CD4-positive, CD25-positive, alpha-beta regulatory T cell (primary cell): Measurements from ENCODE around the gene PRL. TPM values are rescaled to one million over a fixed set of nuclear protein-coding genes. Genes with fewer than 3 reads are reported as not detected.
A peak's percentile ranks its signal among the peaks of the same experiment; 100 is the strongest.

Source experiments
- ATAC-seq, 2 donors: fragments of 150-1000 bp; cut with Tn5 transposase; one replicate each; pipeline ENCODE4 v1.10.0; 2021; ENCODE audit warnings: low read depth in 2 of 2, moderate number of reproducible peaks in 2 of 2, moderate library complexity in 1 of 2
- DNase-seq, 3 donors: peaks; one replicate each; pipeline versions ENCODE4 v3.0.0 to v3.0.0-alpha.2; 2012 to 2022; ENCODE audit warnings: mixed read lengths in 1 of 3
- H3K27ac ChIP-seq: one replicate; pipeline ENCODE4 v1.7.0; 2013; ENCODE audit warnings: mild to moderate bottlenecking, low read length; ENCODE audit not compliant: insufficient read depth, poor library complexity, severe bottlenecking
- H3K27me3 ChIP-seq: one replicate; pipeline ENCODE4 v1.7.0; 2013; ENCODE audit warnings: low read length; ENCODE audit not compliant: control insufficient read depth, insufficient read depth
- H3K36me3 ChIP-seq: one replicate; pipeline ENCODE4 v1.7.0; 2013; ENCODE audit warnings: mild to moderate bottlenecking, low read length, moderate library complexity; ENCODE audit not compliant: control insufficient read depth, insufficient read depth
- H3K4me1 ChIP-seq: 2 replicates; pipeline ENCODE4 v1.7.0; 2013; ENCODE audit warnings: mild to moderate bottlenecking, low read length; ENCODE audit not compliant: insufficient read depth, control insufficient read depth, poor library complexity, severe bottlenecking
- H3K4me3 ChIP-seq: one replicate; pipeline ENCODE4 v1.7.0; 2013; ENCODE audit warnings: low read depth, mild to moderate bottlenecking, low read length, moderate library complexity
- H3K9me3 ChIP-seq, 2 experiments: 1 replicate in 1 of 2; 2 replicates in 1 of 2; pipeline ENCODE4 v1.7.0; 2013; ENCODE audit warnings: low read length in 2 of 2, mild to moderate bottlenecking in 1 of 2, moderate library complexity in 1 of 2; ENCODE audit not compliant: control insufficient read depth in 2 of 2
- H3K27ac Mint-ChIP-seq, 3 donors: one replicate each; pipeline ENCODE4 v1.8.0; 2020 to 2022; ENCODE audit warnings: mild to moderate bottlenecking in 3 of 3, mixed read lengths in 3 of 3, moderate library complexity in 2 of 3
- H3K27me3 Mint-ChIP-seq: one replicate; pipeline ENCODE4 v1.8.0; 2022; ENCODE audit warnings: mild to moderate bottlenecking, mixed read lengths
- H3K36me3 Mint-ChIP-seq: one replicate; pipeline ENCODE4 v1.8.0; 2020; ENCODE audit warnings: mixed read lengths
- H3K4me1 Mint-ChIP-seq, 4 donors: one replicate each; pipeline ENCODE4 v1.8.0; 2020 to 2022; ENCODE audit warnings: mixed read lengths in 4 of 4, mild to moderate bottlenecking in 1 of 4
- H3K4me3 Mint-ChIP-seq, 4 donors: one replicate each; pipeline ENCODE4 v1.8.0; 2020 to 2022; ENCODE audit warnings: mild to moderate bottlenecking in 4 of 4, mixed read lengths in 4 of 4, moderate library complexity in 3 of 4
- H3K9me3 Mint-ChIP-seq, 7 donors: one replicate each; pipeline ENCODE4 v1.8.0; 2020 to 2022; ENCODE audit warnings: mixed read lengths in 7 of 7, mild to moderate bottlenecking in 3 of 7, moderate library complexity in 2 of 7
- polyA plus RNA-seq, 4 donors: library from polyadenylated mRNA; unstranded; fragments of 300-500 nt; fragmentation: Illumina TruSeq; gene quantifications; one replicate each; pipeline ENCODE4 v1.2.3, GENCODE V29; 2021
- total RNA-seq: library from RNA; stranded (reverse); gene quantifications from one replicate; pipeline ENCODE4 v1.2.3, GENCODE V29; 2022

Gene PRL
- total and polyA plus RNA-seq, 5 donors from 2014 or later = 0.13 TPM; not detected in 4

DNA sequence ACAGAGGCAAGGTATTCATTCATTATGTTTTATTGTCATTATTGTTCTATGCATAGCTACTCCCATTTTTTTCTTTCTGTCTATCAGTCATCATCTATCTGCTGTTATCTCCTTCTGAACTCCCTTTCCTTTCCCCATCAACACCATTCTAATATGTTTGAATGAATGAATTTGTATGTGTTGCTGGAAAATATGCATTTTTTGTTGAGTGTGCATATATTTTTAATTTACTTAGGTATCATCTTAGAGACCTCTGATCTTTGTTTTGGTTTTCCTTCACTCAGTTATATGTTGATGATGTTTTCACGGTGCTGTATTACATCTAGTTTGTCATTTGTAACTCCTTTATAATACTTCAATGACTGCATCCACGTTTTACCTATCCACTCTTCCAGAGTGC is 12.1 kb upstream of the PRL start:
- no peaks in the 10 kb centered on the region for H3K4me1 ChIP-seq
- Mint-ChIP-seq H3K27me3 (no peaks in the 10 kb centered on the region), H3K9me3 (peaks cover 0 to 32% (median 7%) of the 10 kb centered on the region in 7 donors), H3K36me3 (no peaks in the 10 kb centered on the region), H3K27ac (no peak overlapping the region), H3K4me3 (no peak overlapping the region), H3K4me1 (no peaks in the 10 kb centered on the region)
- H3K27me3 ChIP-seq = no peaks in the 10 kb centered on the region
- ATAC-seq = no peak
- H3K27ac ChIP-seq = no peak overlapping the region
- H3K9me3 ChIP-seq = peaks cover 2 to 3% of the 10 kb centered on the region in 2 experiments
- no peak overlapping the region for H3K4me3 ChIP-seq
- no peaks in the 10 kb centered on the region for H3K36me3 ChIP-seq
- no peak for DNase-seq

DNA sequence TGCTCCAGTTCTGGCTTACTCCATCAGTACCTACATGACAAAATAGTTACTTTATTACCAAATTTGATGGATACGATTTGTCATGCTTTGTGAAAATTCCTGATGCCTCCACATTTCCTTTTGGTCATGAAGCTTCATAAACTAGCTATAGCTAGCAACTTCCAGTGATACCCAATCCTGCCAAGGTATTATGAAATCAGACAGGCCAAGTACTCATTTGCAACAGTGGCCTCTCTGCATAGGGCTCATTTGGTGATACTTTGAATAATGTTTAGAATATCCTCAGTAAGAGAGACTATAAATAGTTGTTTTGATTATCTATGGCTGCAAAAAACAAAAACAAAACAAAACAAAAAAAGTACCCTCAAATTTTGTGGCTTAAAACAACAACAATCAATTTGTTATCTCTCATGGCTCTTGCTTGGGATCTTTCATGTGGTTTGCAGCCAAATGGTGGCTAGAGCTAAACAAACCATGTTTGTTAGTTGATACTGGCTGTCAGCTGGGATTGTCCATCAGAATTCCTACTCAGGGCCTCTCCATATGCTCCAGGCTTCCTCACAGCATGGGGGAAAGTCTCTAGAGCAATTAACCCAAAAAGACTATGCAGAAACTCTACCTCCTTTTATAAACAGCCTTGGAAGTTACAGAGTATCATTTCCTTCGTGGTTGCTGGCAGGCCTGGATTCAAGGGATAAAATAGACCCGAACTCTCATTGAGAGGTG is 10.1 kb upstream of the PRL start:
- Mint-ChIP-seq H3K27me3 (no peaks in the 10 kb centered on the region), H3K4me3 (no peak overlapping the region), H3K4me1 (no peaks in the 10 kb centered on the region), H3K9me3 (peaks cover 0 to 25% (median 4%) of the 10 kb centered on the region in 7 donors), H3K27ac (no peak overlapping the region), H3K36me3 (no peaks in the 10 kb centered on the region)
- no peaks in the 10 kb centered on the region for H3K36me3 ChIP-seq
- DNase-seq (no peak), ATAC-seq (no peak)
- no peak overlapping the region for H3K27ac ChIP-seq
- no peaks in the 10 kb centered on the region for H3K4me1 ChIP-seq
- H3K9me3 ChIP-seq = peaks cover 2 to 3% of the 10 kb centered on the region in 2 experiments
- H3K27me3 ChIP-seq = no peaks in the 10 kb centered on the region
- no peak overlapping the region for H3K4me3 ChIP-seq

DNA sequence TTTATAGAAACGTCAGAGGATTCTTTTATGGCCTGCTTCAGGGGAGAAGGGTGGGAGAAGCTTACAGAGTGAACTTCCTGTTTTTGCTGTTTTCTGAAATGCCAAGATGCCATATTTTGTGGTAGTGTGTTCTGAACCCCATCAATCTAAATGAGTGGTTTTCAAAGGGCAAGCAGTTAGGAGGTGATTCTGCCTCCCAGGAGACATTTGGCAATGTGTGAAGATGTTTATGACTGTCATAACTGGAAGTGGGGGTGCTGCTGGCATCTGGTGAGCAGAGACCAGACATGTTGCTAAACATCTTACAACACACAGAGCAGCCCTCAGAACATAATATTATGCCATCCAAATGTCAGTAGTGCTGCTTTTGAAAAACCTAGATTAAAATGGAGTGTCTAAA is 6.0 kb upstream of the PRL start:
- Mint-ChIP-seq H3K4me3 (no peak overlapping the region), H3K27ac (no peak overlapping the region), H3K9me3 (peaks cover 0 to 4% (median 0%) of the 10 kb centered on the region in 7 donors), H3K27me3 (no peaks in the 10 kb centered on the region), H3K4me1 (no peaks in the 10 kb centered on the region), H3K36me3 (no peaks in the 10 kb centered on the region)
- Histone ChIP-seq H3K4me3 (no peak overlapping the region), H3K36me3 (no peaks in the 10 kb centered on the region), H3K9me3 (no peaks in the 10 kb centered on the region), H3K27ac (no peak overlapping the region), H3K27me3 (no peaks in the 10 kb centered on the region), H3K4me1 (no peaks in the 10 kb centered on the region)
- ATAC-seq (no peak), DNase-seq (no peak)

DNA sequence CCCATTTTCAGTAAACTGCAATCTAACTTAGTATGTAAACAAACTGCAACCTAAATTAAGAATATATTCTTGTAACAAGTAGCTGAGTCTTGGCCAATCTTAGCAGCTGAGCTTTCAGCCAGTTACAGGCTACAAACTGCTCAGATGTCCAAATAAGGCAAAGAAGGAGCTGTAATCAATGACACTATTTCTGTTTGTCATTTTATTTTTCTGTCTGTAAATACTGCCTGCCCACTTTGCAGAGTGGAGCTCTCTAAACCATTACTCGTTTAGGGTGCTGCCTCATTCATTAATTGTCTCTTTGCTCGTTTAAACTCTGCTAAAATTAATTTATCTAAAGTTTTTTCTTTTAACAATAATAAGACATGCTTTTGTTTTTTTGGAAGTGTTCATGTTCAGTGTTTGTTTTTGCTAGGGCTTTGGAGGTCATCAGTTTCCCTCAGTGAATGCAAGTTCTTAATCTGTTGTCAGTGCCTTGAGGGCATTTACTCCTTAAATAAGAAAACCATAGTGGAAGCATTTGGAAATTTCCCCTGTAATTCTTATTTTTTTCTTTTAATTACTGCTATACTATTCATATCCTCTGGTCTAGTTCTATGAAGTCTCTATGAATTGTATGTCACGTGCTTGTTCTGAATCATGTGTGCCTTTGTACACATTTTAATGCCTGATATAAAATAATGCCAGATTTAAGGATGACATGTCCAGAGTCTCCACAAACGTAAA is 3.6 kb upstream of the PRL start:
- Mint-ChIP-seq H3K36me3 (no peaks in the 10 kb centered on the region), H3K27ac (no peak overlapping the region), H3K9me3 (peaks cover 0 to 8% (median 3%) of the 10 kb centered on the region in 7 donors), H3K27me3 (no peaks in the 10 kb centered on the region), H3K4me3 (no peak overlapping the region), H3K4me1 (no peaks in the 10 kb centered on the region)
- Histone ChIP-seq H3K4me1 (no peaks in the 10 kb centered on the region), H3K4me3 (no peak overlapping the region), H3K27me3 (no peaks in the 10 kb centered on the region), H3K27ac (no peak overlapping the region), H3K9me3 (no peaks in the 10 kb centered on the region), H3K36me3 (no peaks in the 10 kb centered on the region)
- DNase-seq (no peak), ATAC-seq (no peak)

DNA sequence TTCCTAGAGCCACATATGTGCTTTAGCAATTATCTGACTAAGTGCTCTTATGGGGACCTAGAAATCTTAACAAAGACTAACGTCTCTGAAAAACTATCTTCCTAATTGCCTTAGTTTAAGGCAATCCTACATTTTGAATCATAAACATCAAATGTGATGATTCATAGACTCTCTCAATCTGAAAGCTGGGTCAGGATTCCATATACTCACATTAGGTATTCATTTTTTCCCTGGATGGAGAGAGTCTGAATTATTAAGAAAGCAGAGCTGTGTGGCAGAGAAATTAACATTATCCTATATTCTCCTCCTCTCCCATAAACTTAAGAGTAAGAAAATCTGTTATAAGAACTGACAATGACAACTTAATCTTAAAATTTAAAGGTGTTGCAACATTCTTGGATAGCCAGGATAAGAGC is 1.6 kb upstream of the PRL start:
- Histone ChIP-seq H3K4me1 (no peaks in the 10 kb centered on the region), H3K27me3 (no peaks in the 10 kb centered on the region), H3K36me3 (no peaks in the 10 kb centered on the region), H3K4me3 (no peak overlapping the region), H3K27ac (no peak overlapping the region), H3K9me3 (no peaks in the 10 kb centered on the region)
- ATAC-seq (no peak), DNase-seq (no peak)
- H3K9me3 Mint-ChIP-seq = peaks cover 0 to 8% (median 1%) of the 10 kb centered on the region in 7 donors
- no peak overlapping the region for H3K27ac Mint-ChIP-seq
- H3K27me3 Mint-ChIP-seq = no peaks in the 10 kb centered on the region
- H3K36me3 Mint-ChIP-seq = no peaks in the 10 kb centered on the region
- no peaks in the 10 kb centered on the region for H3K4me1 Mint-ChIP-seq
- no peak overlapping the region for H3K4me3 Mint-ChIP-seq

GRCh38 chr6:22296067-22296466 is 769 bp downstream of the PRL start:
- Histone ChIP-seq H3K27ac (no peak overlapping the region), H3K27me3 (no peaks in the 10 kb centered on the region), H3K4me1 (no peaks in the 10 kb centered on the region), H3K4me3 (no peak overlapping the region), H3K36me3 (no peaks in the 10 kb centered on the region), H3K9me3 (peaks cover 0 to 2% of the 10 kb centered on the region in 2 experiments)
- H3K4me3 Mint-ChIP-seq = no peak overlapping the region
- no peaks in the 10 kb centered on the region for H3K27me3 Mint-ChIP-seq
- no peak for ATAC-seq
- no peaks in the 10 kb centered on the region for H3K4me1 Mint-ChIP-seq
- peaks cover 0 to 17% (median 4%) of the 10 kb centered on the region in 7 donors for H3K9me3 Mint-ChIP-seq
- no peaks in the 10 kb centered on the region for H3K36me3 Mint-ChIP-seq
- DNase-seq = no peak
- H3K27ac Mint-ChIP-seq = no peak overlapping the region

- Histone ChIP-seq H3K9me3 (peaks cover 0 to 2% of the 10 kb centered on the region in 2 experiments), H3K36me3 (no peaks in the 10 kb centered on the region), H3K27me3 (no peaks in the 10 kb centered on the region), H3K4me1 (no peaks in the 10 kb centered on the region), H3K27ac (no peak overlapping the region), H3K4me3 (no peak overlapping the region)
- DNase-seq (no peak), ATAC-seq (no peak)
- Mint-ChIP-seq H3K27me3 (no peaks in the 10 kb centered on the region), H3K4me1 (no peaks in the 10 kb centered on the region), H3K36me3 (no peaks in the 10 kb centered on the region), H3K27ac (peak overlapping the region in 1 of 3 donors; percentile 80), H3K9me3 (peaks cover 0 to 17% (median 4%) of the 10 kb centered on the region in 7 donors), H3K4me3 (no peak overlapping the region)
Measured at GRCh38 chr6:22295145-22295544, 1.7 kb downstream of the PRL start.
